HG03108 (cell line): ENCODE measurements around the gene LMTK3.
A peak's percentile ranks its signal among the peaks of the same experiment; 100 is the strongest.

Source experiments
- ATAC-seq: cut with Tn5 transposase; IDR thresholded peaks from one replicate; pipeline ENCODE4 v1.9.1; 2021; ENCODE audit warnings: moderate library complexity; ENCODE audit not compliant: unreplicated experiment

LMTK3 gene

DNA sequence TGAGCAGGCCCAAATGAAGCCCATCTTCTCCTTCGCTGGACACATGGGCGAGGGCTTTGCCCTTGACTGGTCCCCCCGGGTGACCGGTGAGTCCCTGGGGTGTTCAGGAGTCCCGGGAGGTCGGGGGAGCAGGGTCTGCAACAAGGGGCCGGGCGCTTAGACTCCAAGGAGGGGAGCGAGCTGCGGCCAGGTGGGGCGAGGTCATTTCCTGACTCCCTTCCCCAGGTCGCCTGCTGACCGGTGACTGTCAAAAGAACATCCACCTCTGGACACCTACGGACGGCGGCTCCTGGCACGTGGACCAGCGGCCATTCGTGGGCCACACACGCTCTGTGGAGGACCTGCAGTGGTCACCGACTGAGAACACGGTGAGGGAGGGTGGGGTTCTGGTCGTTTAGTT is 61.2 kb downstream of the LMTK3 start:
- ATAC-seq: no peak

DNA sequence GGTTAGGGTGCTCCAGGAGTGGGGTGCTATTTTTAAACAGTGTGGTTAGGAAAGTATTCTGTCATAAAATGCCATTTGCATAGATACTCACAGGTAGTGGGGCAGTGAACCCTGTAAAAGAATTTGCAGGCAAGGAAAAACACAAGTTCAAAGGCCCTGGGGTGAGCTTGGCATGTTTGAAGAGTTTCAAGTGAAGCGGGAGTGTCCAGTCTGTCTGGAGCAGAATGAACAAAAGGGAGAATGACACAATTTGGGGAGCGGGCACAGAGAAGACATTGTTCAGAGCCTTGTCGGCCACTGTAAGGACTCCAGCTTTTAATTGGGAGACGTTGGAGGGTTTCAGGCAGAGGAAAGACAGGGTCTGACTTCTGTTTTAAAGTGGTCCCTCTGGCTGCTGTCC is 63.1 kb downstream of the LMTK3 start:
- no peak for ATAC-seq

- ATAC-seq: no peak
Observed at GRCh38 chr19:48446579-48446978, 65.1 kb downstream of the LMTK3 start.

- ATAC-seq: peak; percentile 74
Observed at GRCh38 chr19:48445606-48446481, 65.8 kb downstream of the LMTK3 start, which contains the start of gene GRWD1. Gene GRWD1 (plus strand): TSS chr19:48445983. CDS start chr19:48446006, 23 bp downstream.

GRCh38 chr19:48445256-48445605 is 66.4 kb downstream of the LMTK3 start:
- peak; percentile 18 for ATAC-seq

DNA sequence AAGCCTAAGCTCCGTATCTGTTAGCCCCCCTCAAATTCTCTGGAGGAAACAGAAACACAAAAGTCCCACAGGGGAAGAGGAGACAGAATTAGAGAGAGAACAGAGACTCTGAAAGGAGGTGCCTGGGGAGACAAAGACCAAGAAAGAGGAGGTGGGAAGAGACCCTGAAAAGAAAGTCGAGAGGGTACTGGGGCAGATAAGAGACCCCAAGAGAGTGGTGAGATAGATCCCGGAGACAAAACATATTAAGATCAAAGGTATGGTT is 66.8 kb downstream of the LMTK3 start:
- no peak for ATAC-seq

GRCh38 chr19:48444129-48444935 is 67.3 kb downstream of the LMTK3 start:
- no peak for ATAC-seq

DNA sequence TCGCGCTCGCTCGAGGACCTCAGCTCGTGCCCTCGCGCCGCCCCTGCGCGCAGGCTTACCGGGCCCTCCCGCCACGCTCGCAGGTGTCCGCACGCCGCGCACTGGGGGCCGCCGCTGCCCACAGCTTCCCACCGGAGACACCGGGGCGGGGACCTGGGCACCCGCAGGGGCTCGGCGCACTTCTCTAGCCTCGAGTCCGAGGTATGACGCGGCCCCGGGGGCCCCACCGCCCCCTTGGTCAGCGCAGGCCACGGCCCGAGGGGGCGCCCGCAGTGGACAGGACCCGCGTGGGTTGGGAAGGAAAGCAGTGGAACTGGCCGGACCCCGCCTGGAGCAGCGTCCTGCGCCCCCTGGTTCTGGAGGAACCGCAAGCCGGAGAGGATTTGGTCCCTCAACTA is 67.9 kb downstream of the LMTK3 start:
- ATAC-seq: no peak

GRCh38 chr19:48443256-48443655 is 68.4 kb downstream of the LMTK3 start:
- no peak for ATAC-seq

GRCh38 chr19:48442116-48443035 is 69.3 kb downstream of the LMTK3 start:
- ATAC-seq: no peak

GRCh38 chr19:48441360-48442050 is 70.1 kb downstream of the LMTK3 start:
- ATAC-seq: no peak

DNA sequence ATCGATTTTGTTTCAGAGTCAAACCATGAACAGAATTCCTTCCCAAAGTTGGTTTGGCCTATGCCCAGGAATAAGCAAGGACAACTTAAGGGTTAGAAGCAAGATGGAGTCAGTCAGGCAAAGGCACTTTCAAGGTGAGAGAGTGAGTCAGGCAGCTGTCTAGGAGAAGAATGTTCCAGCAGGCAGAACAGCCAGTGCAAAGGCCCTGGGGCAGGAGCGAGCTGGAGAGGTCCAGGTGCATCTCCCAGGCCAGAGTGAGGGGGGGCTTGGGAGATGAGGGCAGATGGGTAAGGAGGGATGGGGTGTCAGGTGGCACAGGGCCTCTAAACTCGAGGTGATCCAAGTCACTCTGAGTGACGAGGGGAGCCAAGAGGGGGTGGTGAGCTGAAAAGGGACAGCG is 75.0 kb downstream of the LMTK3 start:
- no peak for ATAC-seq
